Measurements from ENCODE around the gene DDX43.

- TF ChIP-seq CTCF (IDR thresholded peaks at IDR 0.05; ENCODE audit: low read depth, low read length) (no peak), POLR2A (IDR thresholded peaks at IDR 0.05; ENCODE audit: extremely low read depth, insufficient read length) (no peak), MAX (IDR thresholded peaks at IDR 0.05; ENCODE audit: low read depth, low read length) (no peak), MYC (IDR thresholded peaks at IDR 0.05; ENCODE audit: low read depth, low read length) (no peak)
These were observed 26.9 kb downstream of the DDX43 start for GRCh38 chr6:73421534-73421933.

Data from NB4 (cell line).